OCI-LY7 (cell line): ENCODE results near the gene TPSG1. TPM values are rescaled to one million over a fixed set of nuclear protein-coding genes. Genes with fewer than 3 reads are reported as not detected.

Source experiments
- BruUV-seq: library from RNA; stranded (reverse); fragments of 400-500 nt; replicated peaks from 2 replicates; lab custom pipeline; 2021; lab: Mats Ljungman, UMichigan
- CTCF ChIA-PET: fragments of 300-600 bp; sonication (Branson Sonifier 250); formaldehyde crosslinking; loops from one replicate; lab custom pipeline; 2022; ENCODE audit warnings: antibody characterized with exemption; ENCODE audit not compliant: unreplicated experiment; lab: Charles Lee
- POLR2A ChIA-PET: fragments of 300-600 bp; sonication (Branson Sonifier 250); formaldehyde crosslinking; loops from one replicate; lab custom pipeline; 2022; ENCODE audit warnings: antibody characterized with exemption; lab: Charles Lee
- DNase-seq: peaks from one replicate; pipeline ENCODE4 v3.0.0-alpha.2; 2015; ENCODE audit warnings: low spot score
- H2AFZ ChIP-seq: fragments of 200-600 bp; sonication (generic), shearing (Covaris generic); 2 replicates; pipeline ENCODE4 v1.6.1; 2014; ENCODE audit warnings: mild to moderate bottlenecking, antibody characterized with exemption, low read length, moderate library complexity
- H3K27ac ChIP-seq: fragments of 200-600 bp; sonication (generic); 2 replicates; pipeline ENCODE4 v1.5.1; 2014; ENCODE audit warnings: mixed run types, low read depth, mild to moderate bottlenecking, moderate library complexity, low read length, inconsistent platforms; ENCODE audit not compliant: poor library complexity, severe bottlenecking
- H3K36me3 ChIP-seq: fragments of 200-600 bp; sonication (generic); 2 replicates; pipeline ENCODE4 v1.6.1; 2014; ENCODE audit warnings: mild to moderate bottlenecking, antibody characterized with exemption, low read length, moderate library complexity, mixed read lengths; ENCODE audit not compliant: insufficient read depth
- H3K4me1 ChIP-seq: fragments of 200-600 bp; sonication (generic); 2 replicates; pipeline ENCODE4 v1.5.1; 2014; ENCODE audit warnings: mild to moderate bottlenecking, low read length; ENCODE audit not compliant: insufficient read depth, poor library complexity, severe bottlenecking
- H3K4me2 ChIP-seq: fragments of 200-600 bp; sonication (generic); 2 replicates; pipeline ENCODE4 v1.6.1; 2014; ENCODE audit warnings: mild to moderate bottlenecking, low read length
- H3K4me3 ChIP-seq: fragments of 200-600 bp; sonication (generic); 2 replicates; pipeline ENCODE4 v1.5.1; 2014; ENCODE audit warnings: mild to moderate bottlenecking, low read depth, low read length; ENCODE audit not compliant: poor library complexity, severe bottlenecking
- H3K79me2 ChIP-seq: fragments of 200-600 bp; sonication (generic); 2 replicates; pipeline ENCODE4 v1.6.1; 2016; ENCODE audit warnings: low read depth, mild to moderate bottlenecking, low read length, moderate library complexity, mixed read lengths; ENCODE audit not compliant: insufficient read depth
- H3K9me2 ChIP-seq: fragments of 200-600 bp; sonication (generic); 2 replicates; pipeline ENCODE4 v1.6.1; 2016; ENCODE audit warnings: mild to moderate bottlenecking, low read length, mixed read lengths; ENCODE audit not compliant: insufficient read depth
- H3K9me3 ChIP-seq: fragments of 200-600 bp; sonication (generic); 2 replicates; pipeline ENCODE4 v1.6.1; 2014; ENCODE audit warnings: mild to moderate bottlenecking, mixed run types, low read length, mixed read lengths
- H4K20me1 ChIP-seq: fragments of 200-600 bp; sonication (generic); 2 replicates; pipeline ENCODE4 v1.6.1; 2014; ENCODE audit warnings: mild to moderate bottlenecking, antibody characterized with exemption, low read length, moderate library complexity, mixed read lengths; ENCODE audit not compliant: insufficient read depth
- CTCF ChIP-seq: fragments of 200-600 bp; sonication (generic); conservative IDR thresholded peaks from 2 replicates; pipeline ENCODE4 v1.5.1; 2014; ENCODE audit warnings: mild to moderate bottlenecking, antibody characterized with exemption, low read length, moderate library complexity, mixed read lengths
- EZH2phosphoT487 ChIP-seq: fragments of 200-600 bp; sonication (generic); IDR thresholded peaks from 2 replicates; pipeline ENCODE4 v1.6.1; 2018; ENCODE audit warnings: low read depth, borderline replicate concordance, mild to moderate bottlenecking, mixed run types, antibody characterized with exemption, low read length, moderate library complexity, mixed read lengths
- intact Hi-C: fragments of 100-400 bp; cut with micrococcal nuclease; formaldehyde crosslinking; loops from one replicate; pipeline ENCODE4 v1.10.0; 2022; ENCODE audit not compliant: unreplicated experiment
- total RNA-seq, 2 experiments: library from RNA; depleted of rRNA in 1 of 2; stranded (reverse); fragments of >200 nt in 1 of 2; shearing (Covaris generic) in 1 of 2; gene quantifications; 2 replicates each; pipeline ENCODE4 v1.2.3, GENCODE V29; 2014 to 2022

The TPSG1 gene
- total RNA-seq, 2 experiments from 2014 or later, result not detected

GRCh38 chr16:1210461-1210860 lies 14.6 kb downstream of the TPSG1 start:
- Histone ChIP-seq H3K4me2 (no peak overlapping the region), H3K36me3 (no peaks in the 10 kb centered on the region), H3K27ac (no peak overlapping the region), H3K79me2 (no peaks in the 10 kb centered on the region), H4K20me1 (no peaks in the 10 kb centered on the region), H3K9me2 (no peaks in the 10 kb centered on the region), H3K4me1 (no peaks in the 10 kb centered on the region), H3K4me3 (no peak overlapping the region), H2AFZ (no peak overlapping the region), H3K9me3 (no peaks in the 10 kb centered on the region)
- ChIA-PET POLR2A (no interaction called here), CTCF (no interaction called here)
- no TSS peak for BruUV-seq
- intact Hi-C loops, result no loop called here
- TF ChIP-seq EZH2phosphoT487, result no peak
- TF ChIP-seq CTCF, result no peak
- DNase-seq, result no peak

- TF ChIP-seq EZH2phosphoT487 (no peak), CTCF (no peak)
- CTCF ChIA-PET, result no interaction called here
- H3K4me3 ChIP-seq, result no peak overlapping the region
- H3K27ac ChIP-seq, result no peak overlapping the region
- POLR2A ChIA-PET, result no interaction called here
- H3K9me2 ChIP-seq, result no peaks in the 10 kb centered on the region
- H2AFZ ChIP-seq, result no peak overlapping the region
- no peak for DNase-seq
- no TSS peak for BruUV-seq
- H3K4me2 ChIP-seq, result no peak overlapping the region
- H4K20me1 ChIP-seq, result no peaks in the 10 kb centered on the region
- no peaks in the 10 kb centered on the region for H3K9me3 ChIP-seq
- no peaks in the 10 kb centered on the region for H3K4me1 ChIP-seq
- no peaks in the 10 kb centered on the region for H3K79me2 ChIP-seq
- intact Hi-C loops, result no loop called here
- no peaks in the 10 kb centered on the region for H3K36me3 ChIP-seq
These were observed 16.0 kb downstream of the TPSG1 start for GRCh38 chr16:1209081-1209480.

- Histone ChIP-seq H3K9me2 (no peaks in the 10 kb centered on the region), H4K20me1 (no peaks in the 10 kb centered on the region), H3K79me2 (no peaks in the 10 kb centered on the region), H3K4me1 (no peaks in the 10 kb centered on the region), H3K4me3 (no peak overlapping the region), H3K27ac (no peak overlapping the region), H3K36me3 (no peaks in the 10 kb centered on the region), H2AFZ (no peak overlapping the region), H3K4me2 (no peak overlapping the region), H3K9me3 (no peaks in the 10 kb centered on the region)
- no TSS peak for BruUV-seq
- DNase-seq, result no peak
- POLR2A ChIA-PET, result no interaction called here
- intact Hi-C loops, result no loop called here
- CTCF ChIA-PET, result no interaction called here
- TF ChIP-seq CTCF, result no peak
- TF ChIP-seq EZH2phosphoT487, result no peak
These were observed 16.7 kb downstream of the TPSG1 start for GRCh38 chr16:1208239-1208830.
